GM12878 (cell line): ENCODE data around the gene HS1BP3. TPM values are rescaled to one million over a fixed set of nuclear protein-coding genes. Genes with fewer than 3 reads are reported as not detected.

Experiments
- ATAC-seq: fragments of 200-7000 bp; cut with Tn5 transposase; 3 replicates; pipeline ENCODE4 v1.9.1; 2020; ENCODE audit warnings: mild to moderate bottlenecking, moderate library complexity
- BruUV-seq: library from RNA; stranded (reverse); fragments of 400-500 nt; replicated peaks from 2 replicates; lab custom pipeline; 2021; lab: Mats Ljungman, UMichigan
- CTCF ChIA-PET: fragments of 300-600 bp; sonication (Branson Sonifier 250); formaldehyde crosslinking; extraction: SDS; loops from one replicate; lab custom pipeline; 2021; ENCODE audit warnings: inconsistent platforms; lab: Yijun Ruan, JAX
- POLR2A ChIA-PET: fragments of 350-600 bp; formaldehyde crosslinking; extraction: SDS; loops from one replicate; lab custom pipeline; 2021; ENCODE audit warnings: inconsistent platforms; lab: Charles Lee
- RAD21 ChIA-PET: fragments of 300-600 bp; sonication (Branson Sonifier 250); formaldehyde crosslinking; loops from one replicate; lab custom pipeline; 2023; ENCODE audit warnings: antibody characterized with exemption; ENCODE audit not compliant: unreplicated experiment; lab: Charles Lee
- SMC1A ChIA-PET: fragments of 300-600 bp; sonication (Branson Sonifier 250); formaldehyde crosslinking; loops from one replicate; lab custom pipeline; 2023; ENCODE audit not compliant: unreplicated experiment, uncharacterized antibody; lab: Charles Lee
- DNase-seq: peaks from one replicate; pipeline ENCODE4 v3.0.0-alpha.2; 2011; ENCODE audit warnings: low read depth, low spot score
- FAIRE-seq: peaks from 3 replicates; lab custom pipeline; 2011; peaks lifted over from hg19 to GRCh38; lab: Jason Lieb, UNC
- H2AFZ ChIP-seq: 2 replicates; pipeline ENCODE4 v1.6.0; 2011; ENCODE audit warnings: low read depth, low read length, control low read depth; ENCODE audit not compliant: control insufficient read depth
- H3K27ac ChIP-seq: 2 replicates; pipeline ENCODE4 v1.5.1; 2011; ENCODE audit warnings: control low read depth; ENCODE audit not compliant: control insufficient read depth, insufficient read depth
- H3K27me3 ChIP-seq, 2 experiments: replicated peaks in 1 of 2; 2 replicates each; pipeline versions ENCODE4 v1.6.0 to v1.6.1; 2011; ENCODE audit warnings: low read length in 1 of 2; ENCODE audit not compliant: control insufficient read depth in 2 of 2, insufficient read depth in 2 of 2
- H3K36me3 ChIP-seq, 2 experiments: 2 replicates each; pipeline ENCODE4 v1.5.1; 2011; ENCODE audit warnings: low read length in 1 of 2; ENCODE audit not compliant: control insufficient read depth in 2 of 2, insufficient read depth in 2 of 2
- H3K4me1 ChIP-seq: 2 replicates; pipeline ENCODE4 v1.6.1; 2011; ENCODE audit warnings: mild to moderate bottlenecking, low read length, moderate library complexity, mixed read lengths; ENCODE audit not compliant: control insufficient read depth, insufficient read depth
- H3K4me2 ChIP-seq: 2 replicates; pipeline ENCODE4 v1.6.0; 2011; ENCODE audit warnings: control low read depth; ENCODE audit not compliant: control insufficient read depth, insufficient read depth
- H3K4me3 ChIP-seq: fragments of 200-600 bp; sonication (generic); 2 replicates; pipeline ENCODE4 v1.5.1; 2016
- H3K79me2 ChIP-seq: 2 replicates; pipeline ENCODE4 v1.6.0; 2011; ENCODE audit warnings: low read length; ENCODE audit not compliant: control insufficient read depth, insufficient read depth
- H3K9ac ChIP-seq: 2 replicates; pipeline ENCODE4 v1.8.0; 2011; ENCODE audit warnings: low read length, control low read depth, mixed read lengths; ENCODE audit not compliant: control insufficient read depth, insufficient read depth
- H3K9me3 ChIP-seq: replicated peaks from 3 replicates; pipeline ENCODE4 v1.5.1; 2011; ENCODE audit warnings: mild to moderate bottlenecking, low read length; ENCODE audit not compliant: control insufficient read depth, insufficient read depth
- H4K20me1 ChIP-seq: 2 replicates; pipeline ENCODE4 v1.6.0; 2011; ENCODE audit not compliant: control insufficient read depth, insufficient read depth
- DPF2 ChIP-seq: fragments of 450-650 bp; IDR thresholded peaks from 2 replicates; pipeline ENCODE4 v1.6.1; 2017; ENCODE audit warnings: mild to moderate bottlenecking
- ELK1 ChIP-seq: IDR thresholded peaks from 2 replicates; pipeline ENCODE4 v1.6.1; 2012; ENCODE audit warnings: low read depth, low read length, improper control_type of control experiment
- ETV6 ChIP-seq, 2 experiments: fragments of 450-650 bp in 1 of 2; IDR thresholded peaks in 1 of 2; conservative IDR thresholded peaks in 1 of 2; 2 replicates each; pipeline ENCODE4 v1.6.1; 2014; ENCODE audit warnings: antibody characterized with exemption in 1 of 2, borderline replicate concordance in 1 of 2, low read depth in 1 of 2, mild to moderate bottlenecking in 1 of 2, moderate library complexity in 1 of 2
- HCFC1 ChIP-seq: fragments of 150-350 bp; IDR thresholded peaks from 2 replicates; pipeline ENCODE4 v1.6.1; 2014; ENCODE audit warnings: low read length
- IRF4 ChIP-seq: IDR thresholded peaks from 2 replicates; pipeline ENCODE4 v1.6.1; 2011; ENCODE audit warnings: low read depth, low read length
- LARP7 ChIP-seq: fragments of 450-650 bp; IDR thresholded peaks from 2 replicates; pipeline ENCODE4 v1.6.1; 2017; ENCODE audit warnings: mild to moderate bottlenecking
- NFXL1 ChIP-seq: fragments of 450-650 bp; IDR thresholded peaks from 2 replicates; pipeline ENCODE4 v1.6.1; 2017; ENCODE audit warnings: antibody characterized with exemption, mild to moderate bottlenecking, borderline replicate concordance
- POLR2A ChIP-seq: IDR thresholded peaks from 2 replicates; pipeline ENCODE4 v1.6.1; 2011; ENCODE audit warnings: low read depth, mild to moderate bottlenecking, low read length
- POLR2AphosphoS2 ChIP-seq: IDR thresholded peaks from 2 replicates; pipeline ENCODE4 v1.6.1; 2011; ENCODE audit warnings: low read depth, mild to moderate bottlenecking, low read length, improper control_type of control experiment, moderate library complexity
- RFX5 ChIP-seq: IDR thresholded peaks from 2 replicates; pipeline ENCODE4 v1.6.1; 2011; ENCODE audit warnings: low read depth, low read length, improper control_type of control experiment
- SMAD5 ChIP-seq: IDR thresholded peaks from 2 replicates; pipeline ENCODE4 v1.6.1; 2016; ENCODE audit warnings: antibody characterized with exemption, low read depth
- SRF ChIP-seq, 2 experiments: IDR thresholded peaks; 2 replicates each; pipeline ENCODE4 v1.6.1; 2011; ENCODE audit warnings: low read depth in 2 of 2, low read length in 2 of 2, mild to moderate bottlenecking in 1 of 2, moderate library complexity in 1 of 2
- TAF1 ChIP-seq: IDR thresholded peaks from 2 replicates; pipeline ENCODE4 v1.6.1; 2011; ENCODE audit warnings: mild to moderate bottlenecking, low read depth, low read length, borderline replicate concordance
- TCF3 ChIP-seq: IDR thresholded peaks from 2 replicates; pipeline ENCODE4 v1.6.1; 2012; ENCODE audit warnings: low read depth, mild to moderate bottlenecking, low read length, borderline replicate concordance; ENCODE audit not compliant: insufficient read depth
- ZNF274 ChIP-seq: IDR thresholded peaks from one replicate; pipeline ENCODE4 v1.8.0; 2011; ENCODE audit not compliant: insufficient read length, insufficient read depth
- ZNF622 ChIP-seq: fragments of 450-650 bp; IDR thresholded peaks from 2 replicates; pipeline ENCODE4 v1.6.1; 2017; ENCODE audit warnings: mild to moderate bottlenecking, inconsistent platforms
- ZZZ3 ChIP-seq: IDR thresholded peaks from 2 replicates; pipeline ENCODE4 v1.6.1; 2011; ENCODE audit warnings: low read depth; ENCODE audit not compliant: control insufficient read depth, insufficient read length
- WGBS: methylation state at CpG from one replicate; pipeline ENCODE4 v1.1.6; 2016; ENCODE audit warnings: low lambda C conversion rate; ENCODE audit not compliant: insufficient replicate concordance, insufficient coverage; ENCODE audit errors: missing lambda C conversion rate; 5-methylcytosine and 5-hydroxymethylcytosine counted together
- in situ Hi-C: fragments of 300-500 bp; cut with MboI; formaldehyde crosslinking; loops from 9 replicates; pipeline ENCODE4 v1.14.3; 2018; ENCODE audit warnings: mixed read lengths
- intact Hi-C: fragments of 100-400 bp; cut with micrococcal nuclease; formaldehyde crosslinking; loops from one replicate; pipeline ENCODE4 v1.14.2; 2022; ENCODE audit not compliant: unreplicated experiment
- polyA plus RNA-seq, 11 experiments: library from polyadenylated mRNA; depleted of rRNA in 4 of 11; unstranded in 6 of 11; stranded (reverse) in 5 of 11; fragments of >200 nt; fragmentation: Nextera tagmentation in 4 of 11; fragmentation: Illumina TruSeq in 1 of 11; extraction: Ambion mirVana in 4 of 11; extraction: Trizol in 1 of 11; gene quantifications; 1 replicate in 1 of 11; 2 replicates in 10 of 11; pipeline versions ENCODE4 v1.2.1 to v1.2.3, GENCODE V29; 2011 to 2016; ENCODE audit warnings: inconsistent platforms in 2 of 11, missing spikeins in 2 of 11, low read depth in 1 of 11
- total RNA-seq, 4 experiments: library from RNA; depleted of rRNA in 3 of 4; stranded (reverse); fragments of >200 nt in 3 of 4; fragmentation: Illumina TruSeq in 1 of 4; extraction: Trizol in 1 of 4; gene quantifications; 2 replicates each; pipeline versions ENCODE4 v1.2.1 to v1.2.3, GENCODE V29; 2013 to 2021
- TF ChIP-seq, protein P1 (sequence below): fragments of 450-650 bp; IDR thresholded peaks from 2 replicates; pipeline ENCODE4 v1.6.1; 2017; ENCODE audit warnings: antibody characterized with exemption, mild to moderate bottlenecking, moderate library complexity
- TF ChIP-seq, protein P2 (sequence below): fragments of 450-650 bp; IDR thresholded peaks from 2 replicates; pipeline ENCODE4 v1.6.1; 2016; ENCODE audit warnings: mild to moderate bottlenecking, moderate library complexity, borderline replicate concordance

The HS1BP3 gene
- total and polyA plus RNA-seq, 10 of the 15 experiments (the other 5 are each of a cell fraction or from before 2014, with no cell fraction given) = 0.47 to 7.2 (median 4.6) TPM

DNA sequence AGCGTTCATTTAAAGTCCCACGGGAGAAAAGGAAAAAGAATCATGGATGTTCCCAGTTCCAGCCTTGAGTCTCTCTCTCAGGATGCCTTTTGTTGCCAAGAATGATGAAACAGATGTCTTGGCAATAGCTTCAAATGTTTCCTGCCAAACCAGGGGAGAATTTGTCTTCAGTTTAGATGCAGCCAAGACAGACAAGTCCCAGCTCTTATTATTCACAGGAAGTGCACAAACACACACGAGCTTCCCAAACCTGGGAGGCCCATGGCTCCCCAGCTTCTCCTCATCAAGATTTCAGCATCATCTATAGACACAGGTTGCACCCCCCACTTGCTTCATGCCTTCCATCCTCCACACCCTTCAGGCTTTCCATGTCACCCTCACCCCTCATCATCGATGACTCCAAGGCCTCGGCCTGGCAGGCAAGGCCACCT lies 45.9 kb downstream of the HS1BP3 start:
- Histone ChIP-seq H3K36me3 (no peaks in the 10 kb centered on the region), H3K79me2 (no peaks in the 10 kb centered on the region), H3K4me1 (no peaks in the 10 kb centered on the region), H3K9me3 (peaks cover 3% of the 10 kb centered on the region), H3K4me2 (no peak overlapping the region), H3K27me3 (no peaks in the 10 kb centered on the region), H4K20me1 (no peaks in the 10 kb centered on the region), H3K27ac (no peak overlapping the region), H3K9ac (no peak overlapping the region), H2AFZ (no peak overlapping the region), H3K4me3 (no peak overlapping the region)
- ChIA-PET SMC1A (interaction anchor here (0.7 to 3.5 kb wide), 5 partner anchors 8 to 79 kb away, joined by 3 to 16 read pairs (median 3); no protein-coding TSS in a partner anchor), RAD21 (no interaction called here), CTCF (interaction anchor here (1.2 to 3.0 kb wide), 2 partner anchors 9 to 158 kb away, joined by 3 to 9 read pairs; partner anchors contain the start of gene RHOB), POLR2A (no interaction called here)
- WGBS = 59% methylated on average over 5 of the region's 5 CpGs
- intact Hi-C loops (no loop called here), in situ Hi-C loops (no loop called here)
- FAIRE-seq (no peak), ATAC-seq (no peak), DNase-seq (no peak)
- TF ChIP-seq ELK1 (no peak), ZZZ3 (no peak), LARP7 (no peak), POLR2A (no peak), HCFC1 (no peak), SMAD5 (no peak), IRF4 (no peak), SRF (IDR thresholded peaks at IDR 0.05; ENCODE audit: low read depth in 2 of 2, low read length in 2 of 2) (no peak), ZNF622 (no peak), DPF2 (no peak), POLR2AphosphoS2 (no peak), ETV6 (conservative IDR thresholded peaks at IDR 0.05 in 1 of 2, IDR thresholded peaks at IDR 0.05 in 1 of 2; ENCODE audit: borderline replicate concordance in 1 of 2, low read depth in 1 of 2) (no peak), ZNF274 (no peak), TCF3 (no peak), TAF1 (no peak), NFXL1 (no peak), RFX5 (no peak)
- TF ChIP-seq, protein P1, sequence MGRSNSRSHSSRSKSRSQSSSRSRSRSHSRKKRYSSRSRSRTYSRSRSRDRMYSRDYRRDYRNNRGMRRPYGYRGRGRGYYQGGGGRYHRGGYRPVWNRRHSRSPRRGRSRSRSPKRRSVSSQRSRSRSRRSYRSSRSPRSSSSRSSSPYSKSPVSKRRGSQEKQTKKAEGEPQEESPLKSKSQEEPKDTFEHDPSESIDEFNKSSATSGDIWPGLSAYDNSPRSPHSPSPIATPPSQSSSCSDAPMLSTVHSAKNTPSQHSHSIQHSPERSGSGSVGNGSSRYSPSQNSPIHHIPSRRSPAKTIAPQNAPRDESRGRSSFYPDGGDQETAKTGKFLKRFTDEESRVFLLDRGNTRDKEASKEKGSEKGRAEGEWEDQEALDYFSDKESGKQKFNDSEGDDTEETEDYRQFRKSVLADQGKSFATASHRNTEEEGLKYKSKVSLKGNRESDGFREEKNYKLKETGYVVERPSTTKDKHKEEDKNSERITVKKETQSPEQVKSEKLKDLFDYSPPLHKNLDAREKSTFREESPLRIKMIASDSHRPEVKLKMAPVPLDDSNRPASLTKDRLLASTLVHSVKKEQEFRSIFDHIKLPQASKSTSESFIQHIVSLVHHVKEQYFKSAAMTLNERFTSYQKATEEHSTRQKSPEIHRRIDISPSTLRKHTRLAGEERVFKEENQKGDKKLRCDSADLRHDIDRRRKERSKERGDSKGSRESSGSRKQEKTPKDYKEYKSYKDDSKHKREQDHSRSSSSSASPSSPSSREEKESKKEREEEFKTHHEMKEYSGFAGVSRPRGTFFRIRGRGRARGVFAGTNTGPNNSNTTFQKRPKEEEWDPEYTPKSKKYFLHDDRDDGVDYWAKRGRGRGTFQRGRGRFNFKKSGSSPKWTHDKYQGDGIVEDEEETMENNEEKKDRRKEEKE = no peak
- TF ChIP-seq, protein P2, sequence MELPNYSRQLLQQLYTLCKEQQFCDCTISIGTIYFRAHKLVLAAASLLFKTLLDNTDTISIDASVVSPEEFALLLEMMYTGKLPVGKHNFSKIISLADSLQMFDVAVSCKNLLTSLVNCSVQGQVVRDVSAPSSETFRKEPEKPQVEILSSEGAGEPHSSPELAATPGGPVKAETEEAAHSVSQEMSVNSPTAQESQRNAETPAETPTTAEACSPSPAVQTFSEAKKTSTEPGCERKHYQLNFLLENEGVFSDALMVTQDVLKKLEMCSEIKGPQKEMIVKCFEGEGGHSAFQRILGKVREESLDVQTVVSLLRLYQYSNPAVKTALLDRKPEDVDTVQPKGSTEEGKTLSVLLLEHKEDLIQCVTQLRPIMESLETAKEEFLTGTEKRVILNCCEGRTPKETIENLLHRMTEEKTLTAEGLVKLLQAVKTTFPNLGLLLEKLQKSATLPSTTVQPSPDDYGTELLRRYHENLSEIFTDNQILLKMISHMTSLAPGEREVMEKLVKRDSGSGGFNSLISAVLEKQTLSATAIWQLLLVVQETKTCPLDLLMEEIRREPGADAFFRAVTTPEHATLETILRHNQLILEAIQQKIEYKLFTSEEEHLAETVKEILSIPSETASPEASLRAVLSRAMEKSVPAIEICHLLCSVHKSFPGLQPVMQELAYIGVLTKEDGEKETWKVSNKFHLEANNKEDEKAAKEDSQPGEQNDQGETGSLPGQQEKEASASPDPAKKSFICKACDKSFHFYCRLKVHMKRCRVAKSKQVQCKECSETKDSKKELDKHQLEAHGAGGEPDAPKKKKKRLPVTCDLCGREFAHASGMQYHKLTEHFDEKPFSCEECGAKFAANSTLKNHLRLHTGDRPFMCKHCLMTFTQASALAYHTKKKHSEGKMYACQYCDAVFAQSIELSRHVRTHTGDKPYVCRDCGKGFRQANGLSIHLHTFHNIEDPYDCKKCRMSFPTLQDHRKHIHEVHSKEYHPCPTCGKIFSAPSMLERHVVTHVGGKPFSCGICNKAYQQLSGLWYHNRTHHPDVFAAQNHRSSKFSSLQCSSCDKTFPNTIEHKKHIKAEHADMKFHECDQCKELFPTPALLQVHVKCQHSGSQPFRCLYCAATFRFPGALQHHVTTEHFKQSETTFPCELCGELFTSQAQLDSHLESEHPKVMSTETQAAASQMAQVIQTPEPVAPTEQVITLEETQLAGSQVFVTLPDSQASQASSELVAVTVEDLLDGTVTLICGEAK = no peak
- no TSS peak for BruUV-seq
